ENCODE data around the gene DTD1.

DTD1 gene

GRCh38 chr20:18685406-18685805 is 97.6 kb downstream of the DTD1 start:
- H3K4me3 ChIP-seq (ENCODE audit: control insufficient read depth, low read depth, low read length) = no peak overlapping the region
- DNase-seq (ENCODE audit: low read depth) = no peak
- TF ChIP-seq CTCF (IDR thresholded peaks at IDR 0.05; ENCODE audit: control insufficient read depth, insufficient read depth, low read depth, low read length, missing control alignments) = no peak

- DNase-seq (ENCODE audit: low read depth) = no peak
- H3K4me3 ChIP-seq (ENCODE audit: control insufficient read depth, low read depth, low read length) = no peak overlapping the region
- TF ChIP-seq CTCF (IDR thresholded peaks at IDR 0.05; ENCODE audit: control insufficient read depth, insufficient read depth, low read depth, low read length, missing control alignments) = no peak
These were observed 98.8 kb downstream of the DTD1 start for GRCh38 chr20:18686696-18687095.

- TF ChIP-seq CTCF (IDR thresholded peaks at IDR 0.05; ENCODE audit: control insufficient read depth, insufficient read depth, low read depth, low read length, missing control alignments) = no peak
- DNase-seq (ENCODE audit: low read depth) = no peak
- no peak overlapping the region for H3K4me3 ChIP-seq (ENCODE audit: control insufficient read depth, low read depth, low read length)
These were observed 100.8 kb downstream of the DTD1 start for GRCh38 chr20:18688676-18689075.

GRCh38 chr20:18689557-18689956 is 101.7 kb downstream of the DTD1 start:
- no peak for DNase-seq (ENCODE audit: low read depth)
- H3K4me3 ChIP-seq (ENCODE audit: control insufficient read depth, low read depth, low read length) = no peak overlapping the region
- TF ChIP-seq CTCF (IDR thresholded peaks at IDR 0.05; ENCODE audit: control insufficient read depth, insufficient read depth, low read depth, low read length, missing control alignments) = no peak

DNA sequence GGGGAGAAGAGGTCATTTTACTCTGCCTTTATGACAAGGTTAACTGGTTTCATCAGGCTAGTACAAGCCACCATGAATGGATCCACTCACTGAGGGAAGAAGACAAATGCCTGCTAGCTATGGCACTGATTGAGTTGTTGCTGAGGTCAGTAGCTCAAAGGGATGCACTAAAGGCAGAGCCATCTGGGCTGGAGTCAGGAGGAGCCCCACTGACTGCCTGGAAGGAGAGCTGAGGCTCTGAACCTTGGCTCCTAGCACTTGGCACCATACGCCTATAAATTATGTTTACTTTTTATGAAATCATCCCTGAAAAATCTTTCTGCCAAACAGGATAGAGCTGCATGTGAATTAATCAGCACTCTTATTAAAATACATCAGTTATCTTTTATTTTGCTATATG is 104.6 kb downstream of the DTD1 start:
- DNase-seq (ENCODE audit: low read depth) = no peak
- TF ChIP-seq CTCF (IDR thresholded peaks at IDR 0.05; ENCODE audit: control insufficient read depth, insufficient read depth, low read depth, low read length, missing control alignments) = no peak
- no peak overlapping the region for H3K4me3 ChIP-seq (ENCODE audit: control insufficient read depth, low read depth, low read length)

GRCh38 chr20:18694071-18694470 is 106.2 kb downstream of the DTD1 start:
- no peak overlapping the region for H3K4me3 ChIP-seq (ENCODE audit: control insufficient read depth, low read depth, low read length)
- TF ChIP-seq CTCF (IDR thresholded peaks at IDR 0.05; ENCODE audit: control insufficient read depth, insufficient read depth, low read depth, low read length, missing control alignments) = no peak
- DNase-seq (ENCODE audit: low read depth) = no peak

GRCh38 chr20:18695175-18695574 is 107.3 kb downstream of the DTD1 start:
- TF ChIP-seq CTCF (IDR thresholded peaks at IDR 0.05; ENCODE audit: control insufficient read depth, insufficient read depth, low read depth, low read length, missing control alignments) = no peak
- DNase-seq (ENCODE audit: low read depth) = no peak
- no peak overlapping the region for H3K4me3 ChIP-seq (ENCODE audit: control insufficient read depth, low read depth, low read length)
